GM23338 (cell line): Measurements from ENCODE around the gene PSPN. TPM values are rescaled to one million over a fixed set of nuclear protein-coding genes. Genes with fewer than 3 reads are reported as not detected.

Experiments used
- ATAC-seq: fragments of 200-7000 bp; cut with Tn5 transposase; 3 replicates; pipeline ENCODE4 v1.9.1; 2020
- DNase-seq: peaks from one replicate; pipeline ENCODE4 v3.0.0-alpha.2; 2015; ENCODE audit warnings: low spot score
- H2AFZ ChIP-seq: fragments of 200-600 bp; sonication (generic); 2 replicates; pipeline ENCODE4 v1.8.0; 2016; ENCODE audit warnings: antibody characterized with exemption, mild to moderate bottlenecking, moderate library complexity
- H3F3A ChIP-seq: fragments of 200-600 bp; sonication (generic); replicated peaks from 2 replicates; pipeline ENCODE4 v1.8.0; 2017; ENCODE audit warnings: antibody characterized with exemption, mixed run types, low read depth
- H3K27ac ChIP-seq: fragments of 200-600 bp; sonication (generic); 2 replicates; pipeline ENCODE4 v1.6.1; 2016; ENCODE audit warnings: low read depth
- H3K27me3 ChIP-seq: fragments of 200-600 bp; sonication (generic); 2 replicates; pipeline ENCODE4 v1.8.0; 2016; ENCODE audit warnings: mild to moderate bottlenecking, mixed run types, moderate library complexity; ENCODE audit not compliant: insufficient read depth
- H3K36me3 ChIP-seq: fragments of 200-600 bp; sonication (generic); 2 replicates; pipeline ENCODE4 v1.8.0; 2016; ENCODE audit warnings: mild to moderate bottlenecking; ENCODE audit not compliant: insufficient read depth
- H3K4me1 ChIP-seq: fragments of 200-600 bp; sonication (generic); 2 replicates; pipeline ENCODE4 v1.8.0; 2016; ENCODE audit warnings: mild to moderate bottlenecking, moderate library complexity; ENCODE audit not compliant: insufficient read depth
- H3K4me2 ChIP-seq: fragments of 200-600 bp; sonication (generic); 2 replicates; pipeline ENCODE4 v1.7.1; 2017; ENCODE audit warnings: mixed run types
- H3K4me3 ChIP-seq: fragments of 200-600 bp; sonication (generic); 2 replicates; pipeline ENCODE4 v1.6.1; 2016; ENCODE audit warnings: mixed run types
- H3K79me2 ChIP-seq: fragments of 200-600 bp; sonication (generic); replicated peaks from 2 replicates; pipeline ENCODE4 v1.8.0; 2017; ENCODE audit warnings: mild to moderate bottlenecking; ENCODE audit not compliant: insufficient read depth
- H3K9me2 ChIP-seq: fragments of 200-600 bp; sonication (generic); 2 replicates; pipeline ENCODE4 v1.8.0; 2017; ENCODE audit not compliant: insufficient read depth
- H4K20me1 ChIP-seq: fragments of 200-600 bp; sonication (generic); replicated peaks from 2 replicates; pipeline ENCODE4 v1.8.0; 2017; ENCODE audit warnings: mild to moderate bottlenecking; ENCODE audit not compliant: insufficient read depth
- H3K27ac Mint-ChIP-seq: 2 replicates; pipeline ENCODE4 v1.8.0; 2020; ENCODE audit warnings: inconsistent platforms, mild to moderate bottlenecking, moderate library complexity, mixed read lengths
- H3K27me3 Mint-ChIP-seq: 3 replicates; pipeline ENCODE4 v1.8.0; 2022; ENCODE audit warnings: low read depth, mild to moderate bottlenecking, moderate library complexity, mixed read lengths, inconsistent platforms; ENCODE audit not compliant: insufficient read depth, poor library complexity
- H3K36me3 Mint-ChIP-seq: 3 replicates; pipeline ENCODE4 v1.8.0; 2021; ENCODE audit warnings: low read depth, mild to moderate bottlenecking, inconsistent platforms, moderate library complexity, mixed read lengths
- H3K4me1 Mint-ChIP-seq: 3 replicates; pipeline ENCODE4 v1.8.0; 2020; ENCODE audit warnings: mild to moderate bottlenecking, inconsistent platforms, mixed read lengths
- H3K4me3 Mint-ChIP-seq: 3 replicates; pipeline ENCODE4 v1.8.0; 2021; ENCODE audit warnings: moderate library complexity, mild to moderate bottlenecking, inconsistent platforms, mixed read lengths
- H3K9me3 Mint-ChIP-seq: 3 replicates; pipeline ENCODE4 v1.8.0; 2020; ENCODE audit warnings: moderate library complexity, mild to moderate bottlenecking, inconsistent platforms, mixed read lengths
- CREB1 ChIP-seq: fragments of 250-450 bp; sonication (Bioruptor Pico); IDR thresholded peaks from 2 replicates; pipeline ENCODE4 v1.5.0; 2020; ENCODE audit warnings: low read depth, mild to moderate bottlenecking, moderate library complexity
- EZH2 ChIP-seq: fragments of 200-600 bp; sonication (generic); IDR thresholded peaks from one replicate; pipeline ENCODE4 v1.8.0; 2017; ENCODE audit warnings: antibody characterized with exemption, mild to moderate bottlenecking, low read depth; ENCODE audit not compliant: unreplicated experiment
- EZH2phosphoT487 ChIP-seq: fragments of 200-600 bp; sonication (generic); IDR thresholded peaks from one replicate; pipeline ENCODE4 v1.8.1; 2018; ENCODE audit warnings: antibody characterized with exemption; ENCODE audit not compliant: unreplicated experiment
- JUNB ChIP-seq: IDR thresholded peaks from one replicate; pipeline ENCODE4 v1.6.1; 2016; ENCODE audit warnings: antibody characterized with exemption; ENCODE audit not compliant: unreplicated experiment
- NANOG ChIP-seq: IDR thresholded peaks from 2 replicates; pipeline ENCODE4 v1.6.1; 2016; ENCODE audit warnings: antibody characterized with exemption, borderline replicate concordance
- POLR2AphosphoS5 ChIP-seq: IDR thresholded peaks from 2 replicates; pipeline ENCODE4 v1.6.1; 2016; ENCODE audit warnings: antibody characterized with exemption, low read depth
- STAT1 ChIP-seq: IDR thresholded peaks from one replicate; pipeline ENCODE4 v1.6.1; 2016; ENCODE audit warnings: antibody characterized with exemption; ENCODE audit not compliant: unreplicated experiment
- ZNF114 ChIP-seq: fragments of 250-450 bp; sonication (Bioruptor Pico); IDR thresholded peaks from 2 replicates; pipeline ENCODE4 v1.5.0; 2020; ENCODE audit warnings: mild to moderate bottlenecking, moderate library complexity
- ZNF331 ChIP-seq: fragments of 250-450 bp; sonication (Bioruptor Pico); IDR thresholded peaks from 2 replicates; pipeline ENCODE4 v1.5.0; 2020; ENCODE audit warnings: low read depth, mild to moderate bottlenecking, moderate library complexity
- polyA plus RNA-seq: library from polyadenylated mRNA; unstranded; fragments of >200 nt; fragmentation: Nextera tagmentation; extraction: Ambion mirVana; gene quantifications from 2 replicates; pipeline ENCODE4 v1.2.1, GENCODE V29; 2016
- total RNA-seq: library from RNA; depleted of rRNA; stranded (reverse); fragments of >200 nt; shearing (Covaris generic); gene quantifications from 2 replicates; pipeline ENCODE4 v1.2.3, GENCODE V29; 2014
- TF ChIP-seq, protein P1 (sequence below), 2 experiments: fragments of 200-600 bp in 1 of 2; sonication (generic) in 1 of 2; conservative IDR thresholded peaks; 2 replicates each; pipeline versions ENCODE4 v1.5.1 to v1.6.1; 2016 to 2017; ENCODE audit warnings: antibody characterized with exemption in 2 of 2, low read depth in 2 of 2, mild to moderate bottlenecking in 2 of 2, moderate library complexity in 1 of 2
- TF ChIP-seq, protein P2 (sequence below): IDR thresholded peaks from 2 replicates; pipeline ENCODE4 v1.6.1; 2016; ENCODE audit warnings: antibody characterized with exemption
- TF ChIP-seq, protein P3 (sequence below): IDR thresholded peaks from one replicate; pipeline ENCODE4 v1.6.1; 2018; ENCODE audit warnings: antibody characterized with exemption; ENCODE audit not compliant: unreplicated experiment
- TF ChIP-seq, protein P4 (sequence below): fragments of 250-450 bp; sonication (Bioruptor Pico); IDR thresholded peaks from 2 replicates; pipeline ENCODE4 v1.5.0; 2020; ENCODE audit warnings: mild to moderate bottlenecking, moderate library complexity

Gene PSPN
- total and polyA plus RNA-seq, 2 experiments from 2014 or later, result 0.82 to 1.2 TPM

DNA sequence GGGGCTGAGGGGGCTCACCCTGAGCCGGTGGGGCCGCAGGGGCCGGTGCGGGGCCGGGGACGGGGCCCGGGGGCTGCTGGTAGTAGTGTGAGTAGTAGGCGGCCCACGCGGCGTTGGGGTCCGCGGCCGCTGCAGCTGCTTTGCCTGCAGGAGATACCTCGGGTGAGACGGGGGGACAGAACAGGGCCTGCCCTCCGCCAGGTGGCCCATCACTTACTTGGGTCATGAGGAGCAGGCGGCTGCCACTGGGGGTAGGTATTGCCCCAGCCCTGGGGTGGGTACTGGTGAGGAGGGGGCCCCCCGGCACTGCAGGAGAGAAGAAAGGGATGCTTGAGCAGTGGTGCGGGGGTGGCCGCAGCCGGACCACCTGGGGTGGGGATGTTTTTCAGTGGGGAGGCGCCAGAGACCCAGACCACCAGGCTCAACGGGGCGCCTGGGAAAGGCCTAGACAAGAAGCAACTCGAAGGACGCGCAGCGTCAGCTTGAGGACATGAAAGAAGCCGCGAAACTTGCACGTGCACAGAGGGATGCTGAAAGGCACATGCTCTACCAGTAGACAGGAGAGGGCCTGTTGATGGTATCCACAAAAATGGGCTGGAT is 40.0 kb upstream of the PSPN start:
- TF ChIP-seq STAT1 (no peak), ZNF331 (CRISPR knock-in tag) (no peak), JUNB (no peak), NANOG (no peak), POLR2AphosphoS5 (no peak), EZH2phosphoT487 (no peak), ZNF114 (CRISPR knock-in tag) (no peak), CREB1 (CRISPR knock-in tag) (no peak), EZH2 (no peak)
- TF ChIP-seq, protein P1, sequence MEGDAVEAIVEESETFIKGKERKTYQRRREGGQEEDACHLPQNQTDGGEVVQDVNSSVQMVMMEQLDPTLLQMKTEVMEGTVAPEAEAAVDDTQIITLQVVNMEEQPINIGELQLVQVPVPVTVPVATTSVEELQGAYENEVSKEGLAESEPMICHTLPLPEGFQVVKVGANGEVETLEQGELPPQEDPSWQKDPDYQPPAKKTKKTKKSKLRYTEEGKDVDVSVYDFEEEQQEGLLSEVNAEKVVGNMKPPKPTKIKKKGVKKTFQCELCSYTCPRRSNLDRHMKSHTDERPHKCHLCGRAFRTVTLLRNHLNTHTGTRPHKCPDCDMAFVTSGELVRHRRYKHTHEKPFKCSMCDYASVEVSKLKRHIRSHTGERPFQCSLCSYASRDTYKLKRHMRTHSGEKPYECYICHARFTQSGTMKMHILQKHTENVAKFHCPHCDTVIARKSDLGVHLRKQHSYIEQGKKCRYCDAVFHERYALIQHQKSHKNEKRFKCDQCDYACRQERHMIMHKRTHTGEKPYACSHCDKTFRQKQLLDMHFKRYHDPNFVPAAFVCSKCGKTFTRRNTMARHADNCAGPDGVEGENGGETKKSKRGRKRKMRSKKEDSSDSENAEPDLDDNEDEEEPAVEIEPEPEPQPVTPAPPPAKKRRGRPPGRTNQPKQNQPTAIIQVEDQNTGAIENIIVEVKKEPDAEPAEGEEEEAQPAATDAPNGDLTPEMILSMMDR (conservative IDR thresholded peaks at IDR 0.05; ENCODE audit: low read depth in 2 of 2), result no peak
- TF ChIP-seq, protein P2, sequence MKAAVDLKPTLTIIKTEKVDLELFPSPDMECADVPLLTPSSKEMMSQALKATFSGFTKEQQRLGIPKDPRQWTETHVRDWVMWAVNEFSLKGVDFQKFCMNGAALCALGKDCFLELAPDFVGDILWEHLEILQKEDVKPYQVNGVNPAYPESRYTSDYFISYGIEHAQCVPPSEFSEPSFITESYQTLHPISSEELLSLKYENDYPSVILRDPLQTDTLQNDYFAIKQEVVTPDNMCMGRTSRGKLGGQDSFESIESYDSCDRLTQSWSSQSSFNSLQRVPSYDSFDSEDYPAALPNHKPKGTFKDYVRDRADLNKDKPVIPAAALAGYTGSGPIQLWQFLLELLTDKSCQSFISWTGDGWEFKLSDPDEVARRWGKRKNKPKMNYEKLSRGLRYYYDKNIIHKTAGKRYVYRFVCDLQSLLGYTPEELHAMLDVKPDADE, result no peak
- TF ChIP-seq, protein P3, sequence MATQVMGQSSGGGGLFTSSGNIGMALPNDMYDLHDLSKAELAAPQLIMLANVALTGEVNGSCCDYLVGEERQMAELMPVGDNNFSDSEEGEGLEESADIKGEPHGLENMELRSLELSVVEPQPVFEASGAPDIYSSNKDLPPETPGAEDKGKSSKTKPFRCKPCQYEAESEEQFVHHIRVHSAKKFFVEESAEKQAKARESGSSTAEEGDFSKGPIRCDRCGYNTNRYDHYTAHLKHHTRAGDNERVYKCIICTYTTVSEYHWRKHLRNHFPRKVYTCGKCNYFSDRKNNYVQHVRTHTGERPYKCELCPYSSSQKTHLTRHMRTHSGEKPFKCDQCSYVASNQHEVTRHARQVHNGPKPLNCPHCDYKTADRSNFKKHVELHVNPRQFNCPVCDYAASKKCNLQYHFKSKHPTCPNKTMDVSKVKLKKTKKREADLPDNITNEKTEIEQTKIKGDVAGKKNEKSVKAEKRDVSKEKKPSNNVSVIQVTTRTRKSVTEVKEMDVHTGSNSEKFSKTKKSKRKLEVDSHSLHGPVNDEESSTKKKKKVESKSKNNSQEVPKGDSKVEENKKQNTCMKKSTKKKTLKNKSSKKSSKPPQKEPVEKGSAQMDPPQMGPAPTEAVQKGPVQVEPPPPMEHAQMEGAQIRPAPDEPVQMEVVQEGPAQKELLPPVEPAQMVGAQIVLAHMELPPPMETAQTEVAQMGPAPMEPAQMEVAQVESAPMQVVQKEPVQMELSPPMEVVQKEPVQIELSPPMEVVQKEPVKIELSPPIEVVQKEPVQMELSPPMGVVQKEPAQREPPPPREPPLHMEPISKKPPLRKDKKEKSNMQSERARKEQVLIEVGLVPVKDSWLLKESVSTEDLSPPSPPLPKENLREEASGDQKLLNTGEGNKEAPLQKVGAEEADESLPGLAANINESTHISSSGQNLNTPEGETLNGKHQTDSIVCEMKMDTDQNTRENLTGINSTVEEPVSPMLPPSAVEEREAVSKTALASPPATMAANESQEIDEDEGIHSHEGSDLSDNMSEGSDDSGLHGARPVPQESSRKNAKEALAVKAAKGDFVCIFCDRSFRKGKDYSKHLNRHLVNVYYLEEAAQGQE, result no peak
- TF ChIP-seq, protein P4, sequence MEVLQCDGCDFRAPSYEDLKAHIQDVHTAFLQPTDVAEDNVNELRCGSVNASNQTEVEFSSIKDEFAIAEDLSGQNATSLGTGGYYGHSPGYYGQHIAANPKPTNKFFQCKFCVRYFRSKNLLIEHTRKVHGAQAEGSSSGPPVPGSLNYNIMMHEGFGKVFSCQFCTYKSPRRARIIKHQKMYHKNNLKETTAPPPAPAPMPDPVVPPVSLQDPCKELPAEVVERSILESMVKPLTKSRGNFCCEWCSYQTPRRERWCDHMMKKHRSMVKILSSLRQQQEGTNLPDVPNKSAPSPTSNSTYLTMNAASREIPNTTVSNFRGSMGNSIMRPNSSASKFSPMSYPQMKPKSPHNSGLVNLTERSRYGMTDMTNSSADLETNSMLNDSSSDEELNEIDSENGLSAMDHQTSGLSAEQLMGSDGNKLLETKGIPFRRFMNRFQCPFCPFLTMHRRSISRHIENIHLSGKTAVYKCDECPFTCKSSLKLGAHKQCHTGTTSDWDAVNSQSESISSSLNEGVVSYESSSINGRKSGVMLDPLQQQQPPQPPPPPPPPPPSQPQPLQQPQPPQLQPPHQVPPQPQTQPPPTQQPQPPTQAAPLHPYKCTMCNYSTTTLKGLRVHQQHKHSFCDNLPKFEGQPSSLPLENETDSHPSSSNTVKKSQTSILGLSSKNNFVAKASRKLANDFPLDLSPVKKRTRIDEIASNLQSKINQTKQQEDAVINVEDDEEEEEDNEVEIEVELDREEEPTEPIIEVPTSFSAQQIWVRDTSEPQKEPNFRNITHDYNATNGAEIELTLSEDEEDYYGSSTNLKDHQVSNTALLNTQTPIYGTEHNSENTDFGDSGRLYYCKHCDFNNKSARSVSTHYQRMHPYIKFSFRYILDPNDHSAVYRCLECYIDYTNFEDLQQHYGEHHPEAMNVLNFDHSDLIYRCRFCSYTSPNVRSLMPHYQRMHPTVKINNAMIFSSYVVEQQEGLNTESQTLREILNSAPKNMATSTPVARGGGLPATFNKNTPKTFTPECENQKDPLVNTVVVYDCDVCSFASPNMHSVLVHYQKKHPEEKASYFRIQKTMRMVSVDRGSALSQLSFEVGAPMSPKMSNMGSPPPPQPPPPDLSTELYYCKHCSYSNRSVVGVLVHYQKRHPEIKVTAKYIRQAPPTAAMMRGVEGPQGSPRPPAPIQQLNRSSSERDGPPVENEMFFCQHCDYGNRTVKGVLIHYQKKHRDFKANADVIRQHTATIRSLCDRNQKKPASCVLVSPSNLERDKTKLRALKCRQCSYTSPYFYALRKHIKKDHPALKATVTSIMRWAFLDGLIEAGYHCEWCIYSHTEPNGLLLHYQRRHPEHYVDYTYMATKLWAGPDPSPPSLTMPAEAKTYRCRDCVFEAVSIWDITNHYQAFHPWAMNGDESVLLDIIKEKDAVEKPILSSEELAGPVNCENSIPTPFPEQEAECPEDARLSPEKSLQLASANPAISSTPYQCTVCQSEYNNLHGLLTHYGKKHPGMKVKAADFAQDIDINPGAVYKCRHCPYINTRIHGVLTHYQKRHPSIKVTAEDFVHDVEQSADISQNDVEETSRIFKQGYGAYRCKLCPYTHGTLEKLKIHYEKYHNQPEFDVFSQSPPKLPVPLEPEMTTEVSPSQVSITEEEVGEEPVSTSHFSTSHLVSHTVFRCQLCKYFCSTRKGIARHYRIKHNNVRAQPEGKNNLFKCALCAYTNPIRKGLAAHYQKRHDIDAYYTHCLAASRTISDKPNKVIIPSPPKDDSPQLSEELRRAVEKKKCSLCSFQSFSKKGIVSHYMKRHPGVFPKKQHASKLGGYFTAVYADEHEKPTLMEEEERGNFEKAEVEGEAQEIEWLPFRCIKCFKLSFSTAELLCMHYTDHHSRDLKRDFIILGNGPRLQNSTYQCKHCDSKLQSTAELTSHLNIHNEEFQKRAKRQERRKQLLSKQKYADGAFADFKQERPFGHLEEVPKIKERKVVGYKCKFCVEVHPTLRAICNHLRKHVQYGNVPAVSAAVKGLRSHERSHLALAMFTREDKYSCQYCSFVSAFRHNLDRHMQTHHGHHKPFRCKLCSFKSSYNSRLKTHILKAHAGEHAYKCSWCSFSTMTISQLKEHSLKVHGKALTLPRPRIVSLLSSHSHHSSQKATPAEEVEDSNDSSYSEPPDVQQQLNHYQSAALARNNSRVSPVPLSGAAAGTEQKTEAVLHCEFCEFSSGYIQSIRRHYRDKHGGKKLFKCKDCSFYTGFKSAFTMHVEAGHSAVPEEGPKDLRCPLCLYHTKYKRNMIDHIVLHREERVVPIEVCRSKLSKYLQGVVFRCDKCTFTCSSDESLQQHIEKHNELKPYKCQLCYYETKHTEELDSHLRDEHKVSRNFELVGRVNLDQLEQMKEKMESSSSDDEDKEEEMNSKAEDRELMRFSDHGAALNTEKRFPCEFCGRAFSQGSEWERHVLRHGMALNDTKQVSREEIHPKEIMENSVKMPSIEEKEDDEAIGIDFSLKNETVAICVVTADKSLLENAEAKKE, result no peak
- H3K9me2 ChIP-seq, result no peaks in the 10 kb centered on the region
- peaks cover 10% of the 10 kb centered on the region for H3K27me3 Mint-ChIP-seq
- peaks cover 76% of the 10 kb centered on the region for H3K36me3 Mint-ChIP-seq
- no peak overlapping the region for H2AFZ ChIP-seq
- peaks cover 33% of the 10 kb centered on the region for H3K36me3 ChIP-seq
- H4K20me1 ChIP-seq, result peaks cover 24% of the 10 kb centered on the region; the same call in 1 of the 2 replicates
- H3K4me1 Mint-ChIP-seq, result peaks cover 21% of the 10 kb centered on the region
- H3K27ac Mint-ChIP-seq, result no peak overlapping the region
- DNase-seq, result no peak
- peaks cover 24% of the 10 kb centered on the region for H3F3A ChIP-seq
- H3K4me3 Mint-ChIP-seq, result no peak overlapping the region
- H3K4me2 ChIP-seq, result no peak overlapping the region
- H3K4me1 ChIP-seq, result peaks cover 10% of the 10 kb centered on the region
- no peaks in the 10 kb centered on the region; the same call in 2 of the 3 replicates for H3K9me3 Mint-ChIP-seq
- no peak overlapping the region for H3K4me3 ChIP-seq
- H3K79me2 ChIP-seq, result peaks cover 26% of the 10 kb centered on the region
- H3K27me3 ChIP-seq, result no peaks in the 10 kb centered on the region
- no peak for ATAC-seq
- H3K27ac ChIP-seq, result no peak overlapping the region; the same call in 1 of the 2 replicates
